ENCODE data around the gene PICALM. TPM values are rescaled to one million over a fixed set of nuclear protein-coding genes. Genes with fewer than 3 reads are reported as not detected.

The PICALM gene
- total and polyA plus RNA-seq, 3 donors from 2014 or later, result 156 to 237 (median 217) TPM

DNA sequence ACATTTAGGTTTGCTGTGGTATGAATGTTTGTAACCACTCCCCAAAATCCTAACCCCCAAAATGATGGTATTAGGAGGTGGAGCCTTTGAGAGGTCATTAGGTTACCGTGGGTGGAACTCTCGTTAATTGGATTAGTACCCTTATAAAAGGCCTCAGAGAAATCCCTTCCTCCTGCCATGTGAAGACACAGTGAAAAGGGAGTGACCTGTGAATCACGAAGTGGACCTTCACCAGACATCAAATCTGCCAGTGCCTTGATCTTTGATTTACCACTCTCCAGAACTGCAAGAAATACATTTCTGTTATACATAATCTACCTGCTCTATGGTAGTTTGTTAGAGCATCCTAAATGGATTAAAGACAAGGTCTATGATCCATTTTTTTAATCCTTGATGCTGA, 12.6 kb upstream of the PICALM start:
- Histone ChIP-seq H3K4me1 (no peaks in the 10 kb centered on the region), H3K27ac (no peak overlapping the region), H3K27me3 (no peaks in the 10 kb centered on the region), H3K36me3 (ENCODE audit: low read depth, missing control alignments) (no peaks in the 10 kb centered on the region), H3K9me3 (no peaks in the 10 kb centered on the region), H3K4me3 (no peak overlapping the region)
- intact Hi-C loops (cut with DNase I; ENCODE audit: low total_unique reads), result no loop called here
- TF ChIP-seq, protein P1, sequence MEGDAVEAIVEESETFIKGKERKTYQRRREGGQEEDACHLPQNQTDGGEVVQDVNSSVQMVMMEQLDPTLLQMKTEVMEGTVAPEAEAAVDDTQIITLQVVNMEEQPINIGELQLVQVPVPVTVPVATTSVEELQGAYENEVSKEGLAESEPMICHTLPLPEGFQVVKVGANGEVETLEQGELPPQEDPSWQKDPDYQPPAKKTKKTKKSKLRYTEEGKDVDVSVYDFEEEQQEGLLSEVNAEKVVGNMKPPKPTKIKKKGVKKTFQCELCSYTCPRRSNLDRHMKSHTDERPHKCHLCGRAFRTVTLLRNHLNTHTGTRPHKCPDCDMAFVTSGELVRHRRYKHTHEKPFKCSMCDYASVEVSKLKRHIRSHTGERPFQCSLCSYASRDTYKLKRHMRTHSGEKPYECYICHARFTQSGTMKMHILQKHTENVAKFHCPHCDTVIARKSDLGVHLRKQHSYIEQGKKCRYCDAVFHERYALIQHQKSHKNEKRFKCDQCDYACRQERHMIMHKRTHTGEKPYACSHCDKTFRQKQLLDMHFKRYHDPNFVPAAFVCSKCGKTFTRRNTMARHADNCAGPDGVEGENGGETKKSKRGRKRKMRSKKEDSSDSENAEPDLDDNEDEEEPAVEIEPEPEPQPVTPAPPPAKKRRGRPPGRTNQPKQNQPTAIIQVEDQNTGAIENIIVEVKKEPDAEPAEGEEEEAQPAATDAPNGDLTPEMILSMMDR (IDR thresholded peaks at IDR 0.05), result no peak
- TF ChIP-seq POLR2A (IDR thresholded peaks at IDR 0.05), result no peak
- WGBS, 2 donors, result 76 to 78% methylated on average over 3 of the region's 3 CpGs
- DNase-seq, result no peak

DNA sequence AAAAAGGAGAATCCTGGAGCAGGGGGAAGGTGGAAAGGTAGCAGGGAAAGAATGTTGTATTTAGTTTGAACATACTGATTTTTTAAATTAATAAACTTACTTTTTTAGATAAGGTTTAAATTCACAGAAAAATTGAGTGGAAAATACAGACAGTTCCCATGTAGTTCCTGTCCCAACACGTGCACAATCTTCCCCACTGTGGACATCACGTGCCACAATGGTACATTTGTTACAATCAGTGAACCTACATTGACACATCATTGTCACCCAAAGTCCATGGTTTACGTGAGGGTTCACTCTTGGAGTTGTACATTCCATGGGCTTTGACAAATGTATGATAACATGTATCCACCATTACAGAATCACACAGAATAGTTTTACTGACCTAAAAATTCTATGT, 10.5 kb upstream of the PICALM start:
- Histone ChIP-seq H3K36me3 (ENCODE audit: low read depth, missing control alignments) (no peaks in the 10 kb centered on the region), H3K9me3 (no peaks in the 10 kb centered on the region), H3K4me1 (no peaks in the 10 kb centered on the region), H3K27ac (no peak overlapping the region), H3K27me3 (no peaks in the 10 kb centered on the region), H3K4me3 (no peak overlapping the region)
- intact Hi-C loops (cut with DNase I; ENCODE audit: low total_unique reads), result no loop called here
- WGBS, 2 donors, result 61 to 84% methylated on average over 3 of the region's 3 CpGs
- TF ChIP-seq POLR2A (IDR thresholded peaks at IDR 0.05), result no peak
- TF ChIP-seq, protein P1 (IDR thresholded peaks at IDR 0.05), result no peak
- no peak for DNase-seq

DNA sequence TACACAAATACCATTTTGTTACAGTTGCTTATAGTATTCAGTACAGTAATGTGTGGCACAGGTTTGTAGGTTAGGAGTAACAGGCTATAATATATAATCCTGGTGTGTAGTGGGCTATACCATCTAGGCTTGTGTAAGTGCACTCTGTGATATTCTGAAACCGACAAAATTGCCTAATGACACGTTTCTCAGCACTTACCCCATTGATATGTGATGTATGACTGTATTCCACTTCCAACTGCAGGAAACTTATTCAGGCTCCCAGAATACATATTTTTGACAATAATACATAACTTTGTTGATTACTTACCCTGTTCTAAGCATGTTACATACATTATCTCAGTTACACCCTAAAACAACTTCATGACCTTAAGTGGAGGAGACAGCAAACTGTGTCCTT, 5.1 kb upstream of the PICALM start:
- intact Hi-C loops (cut with DNase I; ENCODE audit: low total_unique reads), result no loop called here

DNA sequence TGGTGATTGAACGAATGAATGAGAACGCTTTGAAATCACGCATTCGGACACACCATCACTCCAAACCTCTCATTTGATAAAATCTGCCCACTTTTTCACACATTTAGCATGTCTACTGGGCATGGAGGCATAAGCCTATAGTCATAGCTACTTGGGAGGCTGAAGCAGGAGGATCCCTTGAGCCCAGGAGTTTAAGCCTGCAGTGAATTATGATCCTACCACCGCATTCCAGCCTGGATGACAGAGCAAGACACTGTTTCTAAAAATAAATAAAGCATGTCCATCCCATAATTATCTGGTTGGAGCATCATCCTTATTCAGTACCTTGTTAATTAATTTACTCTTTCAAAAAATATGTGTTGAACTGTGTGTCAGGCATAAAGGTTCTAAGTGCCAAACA, 3.3 kb upstream of the PICALM start:
- Histone ChIP-seq H3K4me3 (no peak overlapping the region), H3K9me3 (no peaks in the 10 kb centered on the region), H3K36me3 (ENCODE audit: low read depth, missing control alignments) (no peaks in the 10 kb centered on the region), H3K27me3 (no peaks in the 10 kb centered on the region), H3K27ac (no peak overlapping the region), H3K4me1 (peaks cover 6% of the 10 kb centered on the region)
- intact Hi-C loops (cut with DNase I; ENCODE audit: low total_unique reads), result no loop called here
- TF ChIP-seq, protein P1 (IDR thresholded peaks at IDR 0.05), result no peak
- no peak for TF ChIP-seq POLR2A (IDR thresholded peaks at IDR 0.05)
- no peak for DNase-seq
- 93 to 94% methylated on average over 5 of the region's 5 CpGs for WGBS, 2 donors

More for the DNA sequence above, 5.1 kb upstream of the PICALM start:
- Histone ChIP-seq H3K36me3 (ENCODE audit: low read depth, missing control alignments) (no peaks in the 10 kb centered on the region), H3K27me3 (no peaks in the 10 kb centered on the region), H3K27ac (no peak overlapping the region), H3K9me3 (no peaks in the 10 kb centered on the region), H3K4me3 (no peak overlapping the region), H3K4me1 (peaks cover 6% of the 10 kb centered on the region)
- no peak for DNase-seq
- 88 to 94% methylated on average over 2 of the region's 2 CpGs for WGBS, 2 donors
- TF ChIP-seq POLR2A (IDR thresholded peaks at IDR 0.05), result no peak
- TF ChIP-seq, protein P1 (IDR thresholded peaks at IDR 0.05), result no peak

All from testis (tissue), 3 donors.